GM19025 (cell line): Measurements from ENCODE around the gene PITX3.

ENCODE experiments used
- ATAC-seq: cut with Tn5 transposase; IDR thresholded peaks from one replicate; pipeline ENCODE4 v1.9.1; 2021; ENCODE audit warnings: mild to moderate bottlenecking, low read depth, moderate library complexity; ENCODE audit not compliant: unreplicated experiment

PITX3 gene

GRCh38 chr10:102185811-102186527, 55.3 kb downstream of the PITX3 start:
- ATAC-seq: no peak

GRCh38 chr10:102185272-102185671, 56.0 kb downstream of the PITX3 start:
- ATAC-seq: no peak

GRCh38 chr10:102184606-102185005, 56.7 kb downstream of the PITX3 start:
- ATAC-seq: no peak
